Measurements from ENCODE around the gene MAPK14.
A peak's percentile ranks its signal among the peaks of the same experiment; 100 is the strongest.
"Not testable (repeated sequence)": the region's sequence is repeated elsewhere in the genome, so short reads cannot be mapped to it uniquely, and the experiment has no call there.

Gene MAPK14

DNA sequence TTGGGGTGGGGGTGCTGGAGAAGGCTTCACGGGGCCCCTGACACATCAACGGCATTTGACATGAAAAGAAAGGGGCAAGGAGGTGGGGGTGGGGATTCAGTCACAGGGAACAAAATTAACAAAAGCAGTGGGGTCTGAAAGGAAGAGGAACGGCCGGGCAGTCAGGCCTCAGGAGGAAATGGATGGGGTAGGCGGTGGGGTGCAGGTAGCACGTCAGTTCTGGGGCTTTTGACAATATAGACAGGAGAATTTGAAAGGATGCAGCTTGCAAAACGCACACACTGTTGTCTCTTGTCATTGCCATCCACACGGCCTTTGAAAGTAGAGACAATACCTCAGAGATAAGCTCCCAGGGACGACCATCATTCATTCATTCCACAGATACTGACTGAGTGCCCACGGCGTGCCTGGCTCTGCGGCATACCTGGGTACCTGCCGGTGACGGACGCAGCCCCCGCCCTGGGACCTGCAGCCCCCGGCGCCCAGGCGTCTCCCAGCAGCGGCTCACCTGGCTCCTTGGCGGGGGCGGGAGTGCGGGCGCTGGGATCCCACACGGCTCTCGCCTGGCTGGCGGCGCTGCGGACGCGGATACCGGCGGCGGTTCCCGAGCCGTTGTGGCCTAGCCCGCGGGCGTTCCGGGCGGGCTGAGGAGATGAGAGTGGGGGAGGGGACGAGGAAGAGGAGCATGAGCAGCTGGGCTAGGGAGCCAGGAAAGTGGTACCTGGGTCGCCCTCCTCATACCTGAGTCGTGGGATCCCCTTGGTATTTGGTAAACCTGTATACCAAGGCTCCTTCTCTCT lies 3.4 kb upstream of the MAPK14 start, which contains the start of gene SLC26A8:
TSS of gene SLC26A8 (minus strand) at position 646 of the 800 bp plus-strand sequence. CDS start 4,934 bp downstream, outside the sequence.
- H3K27ac ChIP-seq (ENCODE audit: low read length): no peak within 1 kb of the TSS
- H3K4me3 ChIP-seq (ENCODE audit: low read length in 2 of 2): no peak within 1 kb of the TSS
- no peaks in the 10 kb centered on the region for H3K9me3 ChIP-seq (ENCODE audit: control insufficient read depth in 2 of 2, low read length in 2 of 2)
- H3K9ac ChIP-seq (ENCODE audit: low read length in 2 of 2): no peak within 1 kb of the TSS
- H3K36me3 ChIP-seq (ENCODE audit: control insufficient read depth in 2 of 2, insufficient read depth in 2 of 2, low read length in 2 of 2): no peaks in the 10 kb centered on the region
- peaks cover 7 to 12% of the 10 kb centered on the region in 2 donors for H3K27me3 ChIP-seq (ENCODE audit: control insufficient read depth in 1 of 2, insufficient read depth in 2 of 2, low read length in 2 of 2)
- no peaks in the 10 kb centered on the region for H3K4me1 ChIP-seq (ENCODE audit: control insufficient read depth, insufficient read depth, low read length)

DNA sequence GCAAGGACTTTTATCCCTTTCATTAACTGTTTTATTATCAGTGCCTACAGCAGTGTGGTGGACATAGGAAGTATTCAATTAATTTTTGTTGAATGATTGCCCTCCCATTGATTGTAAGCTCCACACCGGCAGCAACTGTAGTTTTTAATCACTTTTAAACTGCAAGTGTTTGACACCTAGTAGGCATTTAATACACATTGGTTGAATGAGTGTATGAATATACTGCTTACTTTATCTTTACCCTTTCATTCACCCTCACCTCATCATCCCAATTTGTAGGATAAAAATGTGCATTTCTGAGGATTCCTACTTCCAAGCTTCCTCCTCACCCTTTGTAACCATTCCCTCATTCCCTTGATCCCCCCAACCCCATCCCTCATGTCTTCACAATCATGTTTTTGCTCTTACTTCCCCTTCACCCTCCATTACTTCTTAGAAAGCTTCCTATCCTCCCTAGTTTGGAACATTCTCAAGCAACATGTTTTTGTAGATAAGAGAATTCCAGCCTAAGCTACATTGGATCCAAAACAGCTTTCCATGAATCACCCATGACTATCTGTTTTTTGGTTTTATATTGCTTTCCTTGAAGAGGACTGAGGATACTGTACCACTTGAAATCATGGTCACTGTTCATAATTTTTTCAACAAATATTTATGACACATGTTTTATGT lies 2.2 kb upstream of the MAPK14 start:
- Histone ChIP-seq H3K27me3 (ENCODE audit: control insufficient read depth in 1 of 2, insufficient read depth in 2 of 2, low read length in 2 of 2) (peaks cover 7 to 12% of the 10 kb centered on the region in 2 donors), H3K4me1 (ENCODE audit: control insufficient read depth, insufficient read depth, low read length) (peaks cover 3% of the 10 kb centered on the region), H3K36me3 (ENCODE audit: control insufficient read depth in 2 of 2, insufficient read depth in 2 of 2, low read length in 2 of 2) (no peaks in the 10 kb centered on the region), H3K9ac (ENCODE audit: low read length in 2 of 2) (no peak overlapping the region), H3K9me3 (ENCODE audit: control insufficient read depth in 2 of 2, low read length in 2 of 2) (no peaks in the 10 kb centered on the region), H3K4me3 (ENCODE audit: low read length in 2 of 2) (no peak overlapping the region), H3K27ac (ENCODE audit: low read length) (no peak overlapping the region)

DNA sequence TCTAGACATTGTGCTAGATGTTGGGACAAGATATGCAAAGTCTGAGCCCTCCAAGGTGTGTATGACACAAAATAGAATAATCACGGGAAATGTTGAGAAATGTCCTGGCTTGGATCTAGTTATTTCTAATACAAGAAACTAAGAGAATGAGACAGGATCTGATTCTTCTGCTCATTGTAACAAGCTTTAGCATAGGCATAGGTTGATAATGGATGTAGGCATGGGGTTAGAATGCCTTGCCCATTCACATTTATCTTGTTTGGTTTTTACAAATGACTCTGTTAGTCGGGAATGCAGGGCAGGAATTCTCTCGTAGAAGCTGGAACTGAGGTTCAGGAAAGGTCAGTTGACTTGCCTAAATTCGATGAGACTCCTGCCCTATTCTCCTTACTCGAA lies 1.7 kb upstream of the MAPK14 start:
- Histone ChIP-seq H3K4me3 (ENCODE audit: low read length in 2 of 2) (no peak overlapping the region), H3K27me3 (ENCODE audit: control insufficient read depth in 1 of 2, insufficient read depth in 2 of 2, low read length in 2 of 2) (peaks cover 7 to 12% of the 10 kb centered on the region in 2 donors)

DNA sequence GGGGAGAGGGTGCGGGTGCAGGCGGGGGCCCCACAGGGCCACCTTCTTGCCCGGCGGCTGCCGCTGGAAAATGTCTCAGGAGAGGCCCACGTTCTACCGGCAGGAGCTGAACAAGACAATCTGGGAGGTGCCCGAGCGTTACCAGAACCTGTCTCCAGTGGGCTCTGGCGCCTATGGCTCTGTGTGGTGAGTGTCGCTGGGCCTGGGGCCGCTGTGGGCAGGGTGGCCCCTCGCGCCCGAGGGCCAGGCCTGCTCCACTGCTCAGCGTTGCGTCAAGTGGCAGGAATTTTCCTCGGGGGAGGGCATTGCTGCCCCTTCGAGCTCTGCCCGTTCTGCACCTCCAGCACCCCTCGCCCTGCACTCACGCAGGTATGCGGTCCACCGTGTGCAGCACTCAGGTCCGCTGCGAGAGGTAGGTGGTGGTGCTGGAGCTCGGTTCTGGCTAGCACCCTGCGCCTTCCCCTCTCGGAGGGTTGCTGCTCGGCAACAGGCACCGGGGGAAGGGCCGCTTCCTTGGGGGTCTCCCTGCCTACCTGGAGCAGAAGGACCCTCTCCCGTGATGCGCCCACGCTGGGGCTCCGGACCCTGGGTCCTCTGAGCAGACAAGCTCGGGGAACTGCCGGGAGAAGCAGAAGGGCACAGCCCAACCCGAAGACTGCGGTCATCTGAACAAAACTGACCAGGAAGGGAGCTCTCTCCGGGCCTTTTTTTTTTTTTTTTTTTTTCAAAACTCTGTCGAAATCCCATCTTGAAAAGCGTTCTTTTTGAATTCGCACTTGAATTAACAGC lies 674 bp downstream of the MAPK14 start:
- Histone ChIP-seq H3K9ac (ENCODE audit: low read length in 2 of 2) (peak overlapping the region; percentile 89 to 93), H3K9me3 (ENCODE audit: control insufficient read depth in 2 of 2, low read length in 2 of 2) (no peaks in the 10 kb centered on the region), H3K27me3 (ENCODE audit: control insufficient read depth in 1 of 2, insufficient read depth in 2 of 2, low read length in 2 of 2) (peaks cover 7 to 12% of the 10 kb centered on the region in 2 donors), H3K36me3 (ENCODE audit: control insufficient read depth in 2 of 2, insufficient read depth in 2 of 2, low read length in 2 of 2) (no peaks in the 10 kb centered on the region), H3K4me1 (ENCODE audit: control insufficient read depth, insufficient read depth, low read length) (peaks cover 13% of the 10 kb centered on the region), H3K27ac (ENCODE audit: low read length) (peak overlapping the region; percentile 88), H3K4me3 (ENCODE audit: low read length in 2 of 2) (peak overlapping the region; percentile 85 to 99)

More for the DNA sequence above, 1.7 kb upstream of the MAPK14 start:
- Histone ChIP-seq H3K9ac (ENCODE audit: low read length in 2 of 2) (no peak overlapping the region), H3K36me3 (ENCODE audit: control insufficient read depth in 2 of 2, insufficient read depth in 2 of 2, low read length in 2 of 2) (no peaks in the 10 kb centered on the region), H3K27ac (ENCODE audit: low read length) (no peak overlapping the region), H3K9me3 (ENCODE audit: control insufficient read depth in 2 of 2, low read length in 2 of 2) (no peaks in the 10 kb centered on the region), H3K4me1 (ENCODE audit: control insufficient read depth, insufficient read depth, low read length) (peaks cover 3% of the 10 kb centered on the region)

DNA sequence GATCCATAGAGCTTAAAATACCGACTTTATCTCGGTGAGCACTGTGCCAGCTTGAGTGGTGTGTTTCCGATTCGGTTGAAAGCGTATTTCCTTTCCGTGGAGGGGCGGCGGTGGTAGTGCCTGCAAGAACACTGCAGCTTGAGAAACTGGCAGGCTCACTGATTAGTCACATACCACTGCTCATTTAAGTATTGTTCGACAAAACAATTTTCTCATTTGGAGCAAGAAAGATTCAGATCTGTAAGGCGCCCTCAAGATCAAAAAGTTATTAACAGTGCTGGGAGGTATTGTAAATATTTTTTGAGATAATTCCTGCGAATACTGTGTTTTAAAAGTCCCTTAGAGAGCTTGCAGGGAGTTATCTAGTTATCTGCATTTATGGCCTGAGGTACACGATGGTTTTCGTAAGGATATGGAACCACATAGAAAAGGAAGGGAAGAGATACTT lies 1.3 kb downstream of the MAPK14 start:
- H3K4me1 ChIP-seq (ENCODE audit: control insufficient read depth, insufficient read depth, low read length): peaks cover 19% of the 10 kb centered on the region

DNA sequence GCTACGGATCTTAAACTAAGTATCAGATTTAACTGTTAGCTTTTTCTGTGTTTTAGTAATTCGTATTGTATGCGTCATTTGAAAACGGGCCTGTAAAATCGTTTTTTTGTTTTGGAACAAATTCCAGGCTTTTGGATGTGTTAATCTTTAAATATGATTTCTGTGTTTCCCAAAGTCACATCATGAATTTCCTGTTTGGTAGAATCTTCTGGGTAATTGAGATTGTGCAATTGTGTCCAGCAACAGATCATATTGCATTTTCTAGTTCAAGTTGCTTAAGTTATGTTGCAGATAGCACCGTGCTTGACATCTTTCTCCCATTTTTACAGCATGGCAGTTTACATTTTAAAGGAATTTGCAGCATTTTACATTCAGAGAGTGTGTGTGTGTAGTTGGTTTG lies 1.9 kb downstream of the MAPK14 start:
- H3K9me3 ChIP-seq (ENCODE audit: control insufficient read depth in 2 of 2, low read length in 2 of 2): no peaks in the 10 kb centered on the region
- H3K9ac ChIP-seq (ENCODE audit: low read length in 2 of 2): peak overlapping the region; percentile 89 to 93
- no peaks in the 10 kb centered on the region for H3K36me3 ChIP-seq (ENCODE audit: control insufficient read depth in 2 of 2, insufficient read depth in 2 of 2, low read length in 2 of 2)
- peak overlapping the region; percentile 88 for H3K27ac ChIP-seq (ENCODE audit: low read length)
- H3K4me1 ChIP-seq (ENCODE audit: control insufficient read depth, insufficient read depth, low read length): peaks cover 22% of the 10 kb centered on the region
- peaks cover 0 to 3% of the 10 kb centered on the region in 2 donors for H3K27me3 ChIP-seq (ENCODE audit: control insufficient read depth in 1 of 2, insufficient read depth in 2 of 2, low read length in 2 of 2)
- peak overlapping the region; percentile 85 to 99 for H3K4me3 ChIP-seq (ENCODE audit: low read length in 2 of 2)

More for the DNA sequence above, 1.3 kb downstream of the MAPK14 start:
- Histone ChIP-seq H3K4me3 (ENCODE audit: low read length in 2 of 2) (peak overlapping the region; percentile 85 to 99), H3K27me3 (ENCODE audit: control insufficient read depth in 1 of 2, insufficient read depth in 2 of 2, low read length in 2 of 2) (peaks cover 4 to 8% of the 10 kb centered on the region in 2 donors), H3K36me3 (ENCODE audit: control insufficient read depth in 2 of 2, insufficient read depth in 2 of 2, low read length in 2 of 2) (no peaks in the 10 kb centered on the region), H3K9ac (ENCODE audit: low read length in 2 of 2) (peak overlapping the region; percentile 89 to 93), H3K9me3 (ENCODE audit: control insufficient read depth in 2 of 2, low read length in 2 of 2) (no peaks in the 10 kb centered on the region), H3K27ac (ENCODE audit: low read length) (peak overlapping the region; percentile 88)

DNA sequence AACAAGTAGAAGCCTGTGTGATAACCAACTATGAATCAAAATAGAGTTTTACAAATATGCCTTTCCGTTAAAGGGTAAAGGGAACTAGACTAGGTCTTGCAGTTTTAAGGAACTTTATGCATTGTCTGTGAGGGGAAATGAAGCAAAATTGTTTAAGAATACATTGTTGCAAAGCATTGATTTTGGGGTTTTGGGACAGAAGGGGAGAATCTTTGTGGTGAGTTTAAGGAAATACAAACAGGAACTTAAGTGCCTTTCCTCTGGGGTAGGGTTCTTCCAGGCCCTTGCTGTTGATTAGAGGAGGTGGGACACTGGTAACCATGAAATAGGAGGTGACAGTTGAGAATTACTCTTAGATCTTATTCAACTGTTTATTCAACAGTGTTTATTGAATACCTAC lies 4.7 kb downstream of the MAPK14 start:
- no peaks in the 10 kb centered on the region for H3K27me3 ChIP-seq (ENCODE audit: control insufficient read depth in 1 of 2, insufficient read depth in 2 of 2, low read length in 2 of 2)
- H3K4me1 ChIP-seq (ENCODE audit: control insufficient read depth, insufficient read depth, low read length): peaks cover 28% of the 10 kb centered on the region
- no peak overlapping the region for H3K9ac ChIP-seq (ENCODE audit: low read length in 2 of 2)
- no peaks in the 10 kb centered on the region for H3K9me3 ChIP-seq (ENCODE audit: control insufficient read depth in 2 of 2, low read length in 2 of 2)
- H3K36me3 ChIP-seq (ENCODE audit: control insufficient read depth in 2 of 2, insufficient read depth in 2 of 2, low read length in 2 of 2): no peaks in the 10 kb centered on the region
- H3K27ac ChIP-seq (ENCODE audit: low read length): peak overlapping the region; percentile 38
- H3K4me3 ChIP-seq (ENCODE audit: low read length in 2 of 2): peak overlapping the region in 1 of 2 donors; percentile 1

DNA sequence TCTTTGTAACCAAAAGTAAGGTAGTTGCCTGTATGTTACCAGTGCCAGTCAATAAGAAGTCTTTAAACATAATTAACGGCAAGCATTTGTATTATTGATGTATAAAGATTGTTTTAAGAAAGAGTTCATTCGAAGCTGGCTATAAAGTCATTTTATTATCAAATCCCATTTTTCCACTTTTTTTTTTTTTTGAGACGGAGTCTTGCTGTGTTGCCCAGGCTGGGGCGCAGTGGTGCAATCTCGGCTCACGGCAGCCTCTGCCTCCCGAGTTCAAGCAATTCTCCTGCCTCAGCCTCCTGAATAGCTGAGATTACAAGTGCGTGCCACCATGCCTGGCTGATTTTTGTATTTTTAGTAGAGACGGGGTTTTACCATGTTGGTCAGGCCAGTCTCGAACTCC lies 5.5 kb downstream of the MAPK14 start:
- not testable (repeated sequence) for H3K9me3 ChIP-seq (ENCODE audit: control insufficient read depth in 2 of 2, low read length in 2 of 2); H3K4me3 ChIP-seq (ENCODE audit: low read length in 2 of 2); H3K36me3 ChIP-seq (ENCODE audit: control insufficient read depth in 2 of 2, insufficient read depth in 2 of 2, low read length in 2 of 2); H3K9ac ChIP-seq (ENCODE audit: low read length in 2 of 2); H3K27me3 ChIP-seq (ENCODE audit: control insufficient read depth in 1 of 2, insufficient read depth in 2 of 2, low read length in 2 of 2)
- peaks cover 31% of the 10 kb centered on the region for H3K4me1 ChIP-seq (ENCODE audit: control insufficient read depth, insufficient read depth, low read length)
- peak overlapping the region; percentile 24 for H3K27ac ChIP-seq (ENCODE audit: low read length)

DNA sequence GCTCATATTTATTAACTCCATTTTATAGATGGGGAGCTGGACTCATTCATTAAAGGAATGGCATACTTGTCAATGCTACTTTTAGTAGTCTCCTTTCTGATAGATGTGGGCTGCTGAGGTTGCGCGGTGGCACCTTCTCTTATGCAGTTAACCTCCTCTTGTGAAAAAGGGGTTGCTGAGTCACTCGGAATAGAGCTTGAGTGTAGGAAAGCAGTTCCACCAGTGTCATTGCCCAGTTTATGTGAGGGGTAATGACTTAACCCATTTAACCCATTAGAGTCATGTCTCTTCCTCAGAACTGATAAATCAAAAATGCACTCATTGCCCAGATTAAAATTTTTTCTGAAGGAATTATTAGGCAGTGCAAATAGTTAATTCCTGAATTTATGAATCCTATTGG lies 6.3 kb downstream of the MAPK14 start:
- H3K27ac ChIP-seq (ENCODE audit: low read length): peak overlapping the region; percentile 24

DNA sequence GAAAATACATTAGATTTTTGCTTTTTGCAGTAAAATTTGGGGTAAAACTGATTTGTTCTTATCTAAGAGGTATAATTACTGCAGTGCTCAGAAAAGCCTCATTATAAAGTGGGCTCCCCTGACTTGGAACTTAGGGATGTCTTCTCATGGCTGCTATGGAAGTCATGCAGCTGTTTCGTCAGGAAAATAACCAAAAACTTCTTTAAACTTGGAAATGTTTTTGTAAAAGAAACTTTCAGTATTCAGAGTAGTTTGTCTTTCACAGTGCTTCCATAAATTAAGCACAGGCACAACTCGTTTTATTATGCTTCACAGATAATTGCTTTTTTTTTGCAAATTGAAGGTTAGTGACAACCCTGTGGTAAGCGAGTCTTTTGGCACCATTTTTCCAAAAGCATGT lies 6.8 kb downstream of the MAPK14 start:
- H3K27ac ChIP-seq (ENCODE audit: low read length): no peak overlapping the region
- H3K9ac ChIP-seq (ENCODE audit: low read length in 2 of 2): no peak overlapping the region
- no peaks in the 10 kb centered on the region for H3K36me3 ChIP-seq (ENCODE audit: control insufficient read depth in 2 of 2, insufficient read depth in 2 of 2, low read length in 2 of 2)
- no peaks in the 10 kb centered on the region for H3K27me3 ChIP-seq (ENCODE audit: control insufficient read depth in 1 of 2, insufficient read depth in 2 of 2, low read length in 2 of 2)
- peaks cover 42% of the 10 kb centered on the region for H3K4me1 ChIP-seq (ENCODE audit: control insufficient read depth, insufficient read depth, low read length)
- no peak overlapping the region for H3K4me3 ChIP-seq (ENCODE audit: low read length in 2 of 2)
- no peaks in the 10 kb centered on the region for H3K9me3 ChIP-seq (ENCODE audit: control insufficient read depth in 2 of 2, low read length in 2 of 2)

More for the DNA sequence above, 6.3 kb downstream of the MAPK14 start:
- Histone ChIP-seq H3K4me3 (ENCODE audit: low read length in 2 of 2) (peak overlapping the region in 1 of 2 donors; percentile 23), H3K9ac (ENCODE audit: low read length in 2 of 2) (no peak overlapping the region), H3K4me1 (ENCODE audit: control insufficient read depth, insufficient read depth, low read length) (peaks cover 37% of the 10 kb centered on the region), H3K9me3 (ENCODE audit: control insufficient read depth in 2 of 2, low read length in 2 of 2) (no peaks in the 10 kb centered on the region), H3K36me3 (ENCODE audit: control insufficient read depth in 2 of 2, insufficient read depth in 2 of 2, low read length in 2 of 2) (no peaks in the 10 kb centered on the region), H3K27me3 (ENCODE audit: control insufficient read depth in 1 of 2, insufficient read depth in 2 of 2, low read length in 2 of 2) (no peaks in the 10 kb centered on the region)
